Measurements from ENCODE around the gene FGD3. TPM values are rescaled to one million over a fixed set of nuclear protein-coding genes. Genes with fewer than 3 reads are reported as not detected.

Gene FGD3
- total RNA-seq, 2 experiments from 2014 or later, result 57.7 to 58.8 TPM

- intact Hi-C loops (cut with micrococcal nuclease), result no loop called here
- H3K27me3 Mint-ChIP-seq (ENCODE audit: low read depth), result no peaks in the 10 kb centered on the region
- H3K27ac Mint-ChIP-seq, result peak overlapping the region; percentile 58
- DNase-seq, result no peak
- H3K4me3 Mint-ChIP-seq, result no peak overlapping the region
- peaks cover 62% of the 10 kb centered on the region for H3K4me1 Mint-ChIP-seq (ENCODE audit: low read depth)
- H3K9me3 Mint-ChIP-seq, result no peaks in the 10 kb centered on the region
- CTCF ChIA-PET, result no interaction called here
- peaks cover 5% of the 10 kb centered on the region for H3K36me3 Mint-ChIP-seq (ENCODE audit: low read depth)
These were observed 92.1 kb downstream of the FGD3 start for GRCh38 chr9:93039456-93039855.

DNA sequence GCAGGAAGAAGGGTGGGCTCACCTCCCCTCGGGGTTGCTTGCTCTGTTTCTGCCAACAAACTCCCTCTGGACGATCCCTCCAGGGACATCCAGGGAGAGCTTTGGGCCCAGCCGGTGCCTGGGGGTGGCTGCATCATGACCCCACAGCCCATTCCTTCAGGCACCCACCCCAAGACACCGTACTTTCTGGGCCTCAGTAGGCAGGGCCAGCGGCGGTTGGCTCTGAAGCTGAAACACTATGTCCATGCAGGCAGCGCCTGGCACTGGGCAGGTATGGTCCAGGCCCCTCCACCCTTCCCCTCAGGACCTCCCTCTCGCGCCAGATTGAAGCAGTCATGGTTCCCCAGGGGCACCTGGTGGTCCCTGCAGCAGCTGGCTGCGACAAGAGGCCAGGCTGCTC lies 92.7 kb downstream of the FGD3 start:
- H3K27me3 Mint-ChIP-seq (ENCODE audit: low read depth), result no peaks in the 10 kb centered on the region
- CTCF ChIA-PET, result no interaction called here
- intact Hi-C loops (cut with micrococcal nuclease), result loop anchor here (2.0 kb wide), 1 partner anchor 19 kb away; the partner anchor contains the start of gene SUSD3
- H3K36me3 Mint-ChIP-seq (ENCODE audit: low read depth), result peaks cover 5% of the 10 kb centered on the region
- H3K4me3 Mint-ChIP-seq, result no peak overlapping the region
- H3K9me3 Mint-ChIP-seq, result no peaks in the 10 kb centered on the region
- peaks cover 62% of the 10 kb centered on the region for H3K4me1 Mint-ChIP-seq (ENCODE audit: low read depth)
- no peak for DNase-seq
- H3K27ac Mint-ChIP-seq, result peak overlapping the region; percentile 4

DNA sequence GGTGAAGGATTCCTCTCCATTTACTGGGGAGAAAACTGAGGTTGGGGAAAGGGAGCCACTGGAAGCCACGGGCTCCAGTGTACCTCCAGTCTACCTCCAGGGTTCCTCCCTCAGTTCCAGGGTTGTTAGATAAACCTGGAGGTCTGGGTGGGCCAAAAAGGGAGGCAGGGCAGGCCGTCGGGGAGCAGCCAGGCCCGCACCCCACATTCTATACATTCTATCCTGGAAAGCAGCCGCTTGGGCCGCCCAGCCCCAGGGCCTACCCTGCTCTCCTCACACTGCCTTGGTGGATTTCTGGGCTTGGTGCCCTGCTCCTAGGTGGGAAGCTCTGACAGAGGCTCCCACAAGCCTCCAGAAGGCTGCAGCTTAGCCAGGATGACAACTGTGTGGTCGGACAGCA lies 93.1 kb downstream of the FGD3 start:
- Mint-ChIP-seq H3K27me3 (ENCODE audit: low read depth) (no peaks in the 10 kb centered on the region), H3K27ac (no peak overlapping the region), H3K36me3 (ENCODE audit: low read depth) (peaks cover 5% of the 10 kb centered on the region), H3K9me3 (no peaks in the 10 kb centered on the region), H3K4me3 (no peak overlapping the region), H3K4me1 (ENCODE audit: low read depth) (peaks cover 62% of the 10 kb centered on the region)
- intact Hi-C loops (cut with micrococcal nuclease), result loop anchor here (2.0 kb wide), 1 partner anchor 18 kb away; the partner anchor contains the start of gene SUSD3
- CTCF ChIA-PET, result interaction anchor here (0.6 kb wide), 1 partner anchor 35 kb away, joined by 3 read pairs; no protein-coding TSS in a partner anchor
- DNase-seq, result no peak

DNA sequence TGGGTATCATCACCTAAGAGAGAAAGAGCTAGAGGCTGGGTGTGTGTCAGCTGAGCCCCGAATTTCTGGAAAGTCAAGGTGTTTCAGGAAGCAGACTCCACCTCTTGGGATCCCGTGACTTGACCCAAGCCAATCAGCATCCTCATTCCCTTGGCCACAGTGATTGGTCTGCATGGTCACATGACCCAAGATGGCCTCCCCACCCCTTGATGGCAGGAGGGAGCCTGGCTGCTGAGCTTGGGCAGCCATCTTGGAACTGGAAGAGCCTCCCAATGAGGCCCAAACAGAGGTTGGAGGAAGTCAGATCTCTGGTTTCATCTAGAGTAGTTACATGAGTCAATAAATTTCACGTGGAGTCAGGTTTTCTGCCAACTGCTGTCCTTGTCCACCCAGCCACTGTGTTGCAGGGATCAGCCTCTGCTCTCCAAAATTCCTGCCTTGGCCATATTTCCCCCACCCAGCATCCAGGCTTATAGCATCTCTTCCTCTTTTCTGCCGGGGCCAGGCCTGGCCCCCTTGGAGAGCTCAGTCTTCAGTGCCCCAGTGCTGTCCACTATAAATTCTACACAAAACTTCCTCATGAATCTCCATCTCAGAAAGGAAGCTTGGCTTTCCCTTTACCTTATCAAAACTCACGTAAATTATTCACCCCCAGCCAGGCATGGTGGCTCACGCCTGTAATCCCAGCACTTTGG lies 93.9 kb downstream of the FGD3 start:
- Mint-ChIP-seq H3K36me3 (ENCODE audit: low read depth) (no peaks in the 10 kb centered on the region), H3K4me3 (no peak overlapping the region), H3K4me1 (ENCODE audit: low read depth) (peaks cover 56% of the 10 kb centered on the region), H3K27me3 (ENCODE audit: low read depth) (no peaks in the 10 kb centered on the region), H3K9me3 (no peaks in the 10 kb centered on the region), H3K27ac (peak overlapping the region; percentile 67)
- intact Hi-C loops (cut with micrococcal nuclease), result loop anchor here (2.0 kb wide), 1 partner anchor 18 kb away; the partner anchor contains the start of gene SUSD3
- peak; percentile 66 for DNase-seq
- CTCF ChIA-PET, result interaction anchor here (0.6 kb wide), 1 partner anchor 36 kb away, joined by 3 read pairs; no protein-coding TSS in a partner anchor

DNA sequence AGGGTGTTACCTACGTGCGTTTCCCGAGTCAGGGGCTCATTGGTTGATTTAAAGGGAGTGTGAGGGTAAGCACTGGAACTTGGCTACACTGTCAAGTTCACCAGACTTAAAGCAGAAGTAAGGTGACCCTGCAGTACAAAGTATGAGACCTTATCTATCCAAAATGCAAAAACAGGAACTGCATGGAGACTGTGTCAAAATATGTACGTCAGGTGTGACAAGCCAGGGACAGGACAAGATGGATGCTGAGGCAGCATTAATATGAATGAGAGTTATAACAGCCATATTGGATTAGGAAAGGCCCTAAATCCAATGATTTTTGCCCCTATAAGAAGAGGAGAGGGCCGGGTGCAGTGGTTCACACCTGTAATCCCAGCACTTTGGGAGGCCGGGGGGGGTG lies 95.8 kb downstream of the FGD3 start:
- intact Hi-C loops (cut with micrococcal nuclease), result no loop called here
- CTCF ChIA-PET, result no interaction called here

DNA sequence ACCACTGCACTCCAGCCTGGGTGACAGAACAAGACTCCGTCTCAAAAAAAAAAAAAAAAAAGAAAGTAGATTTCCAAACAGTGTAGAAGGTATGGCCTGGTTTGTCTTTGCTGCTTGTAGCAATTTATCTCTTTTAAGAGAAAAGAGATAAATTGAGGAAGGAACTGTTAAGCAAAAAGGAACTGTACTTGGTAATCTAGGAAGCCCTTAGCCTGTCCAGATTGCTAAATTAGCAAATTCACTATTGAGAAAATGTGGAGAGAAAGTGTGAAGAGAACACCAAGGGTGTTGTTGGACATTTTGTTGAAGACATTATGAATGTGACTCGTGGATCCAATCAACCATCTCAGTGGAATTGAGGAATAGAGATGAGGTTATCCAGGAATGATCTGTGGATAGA lies 98.2 kb downstream of the FGD3 start:
- Mint-ChIP-seq H3K36me3 (ENCODE audit: low read depth) (no peaks in the 10 kb centered on the region), H3K27ac (no peak overlapping the region), H3K9me3 (no peaks in the 10 kb centered on the region), H3K4me3 (no peak overlapping the region), H3K27me3 (ENCODE audit: low read depth) (no peaks in the 10 kb centered on the region), H3K4me1 (ENCODE audit: low read depth) (peaks cover 39% of the 10 kb centered on the region)
- CTCF ChIA-PET, result no interaction called here
- DNase-seq, result no peak
- intact Hi-C loops (cut with micrococcal nuclease), result no loop called here

More for the DNA sequence above, 95.8 kb downstream of the FGD3 start:
- Mint-ChIP-seq H3K27me3 (ENCODE audit: low read depth) (no peaks in the 10 kb centered on the region), H3K9me3 (no peaks in the 10 kb centered on the region), H3K4me3 (no peak overlapping the region), H3K27ac (peak overlapping the region; percentile 1), H3K4me1 (ENCODE audit: low read depth) (peaks cover 42% of the 10 kb centered on the region), H3K36me3 (ENCODE audit: low read depth) (no peaks in the 10 kb centered on the region)
- DNase-seq, result no peak

DNA sequence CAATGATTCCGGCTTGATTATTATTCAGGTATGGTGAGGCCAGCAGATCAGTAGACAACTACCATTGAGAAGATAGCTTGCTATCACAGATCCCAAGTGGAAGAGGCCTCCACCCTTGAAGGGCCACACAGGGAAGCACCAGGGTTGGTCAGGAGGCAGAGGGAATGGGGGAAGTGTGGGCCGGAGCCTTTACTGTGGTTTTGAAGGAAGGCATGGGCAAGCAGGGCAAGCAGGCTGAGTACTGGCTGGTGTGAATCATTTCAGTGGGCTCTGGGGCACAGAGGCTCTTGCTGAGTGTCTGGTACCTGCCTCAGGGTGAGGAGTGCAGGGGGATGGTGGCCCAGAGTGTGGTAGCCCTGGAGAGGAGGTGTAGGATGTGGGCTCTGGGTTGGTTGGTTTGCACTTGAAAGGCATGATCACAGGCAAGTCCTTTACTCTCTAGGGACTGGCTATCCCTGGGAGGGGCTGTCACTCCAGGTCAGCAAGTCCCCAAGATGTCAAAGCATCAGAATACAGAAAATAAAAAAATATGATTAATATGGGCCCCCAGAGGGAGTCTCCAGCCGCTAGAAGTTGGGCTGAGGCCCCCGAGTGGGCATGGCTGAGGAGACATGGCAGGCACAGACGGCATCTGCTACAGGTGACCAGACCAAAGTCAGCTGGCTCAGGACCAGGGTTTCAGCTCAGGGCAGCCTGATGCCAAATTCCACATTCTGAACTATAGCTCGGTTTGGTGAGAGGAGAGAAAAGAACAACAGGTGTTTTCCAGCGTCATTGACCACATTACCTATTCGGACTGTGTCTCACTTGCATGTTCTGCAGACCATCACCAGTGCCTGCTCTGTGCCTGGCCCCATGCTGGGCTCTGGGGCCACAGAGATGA lies 101.5 kb downstream of the FGD3 start:
- CTCF ChIA-PET, result interaction anchor here (0.7 to 1.6 kb wide), 3 partner anchors 34 to 45 kb away, joined by 3 to 5 read pairs (median 3); no protein-coding TSS in a partner anchor
- intact Hi-C loops (cut with micrococcal nuclease), result no loop called here
- Mint-ChIP-seq H3K36me3 (ENCODE audit: low read depth) (no peaks in the 10 kb centered on the region), H3K27me3 (ENCODE audit: low read depth) (no peaks in the 10 kb centered on the region), H3K27ac (no peak overlapping the region), H3K4me3 (no peak overlapping the region), H3K4me1 (ENCODE audit: low read depth) (peaks cover 15% of the 10 kb centered on the region), H3K9me3 (no peaks in the 10 kb centered on the region)
- DNase-seq, result no peak

- CTCF ChIA-PET, result interaction anchor here (0.9 kb wide), 1 partner anchor 46 kb away, joined by 5 read pairs; no protein-coding TSS in a partner anchor
- intact Hi-C loops (cut with micrococcal nuclease), result no loop called here
- H3K4me1 Mint-ChIP-seq (ENCODE audit: low read depth), result peaks cover 14% of the 10 kb centered on the region
- H3K27ac Mint-ChIP-seq, result no peak overlapping the region
- H3K9me3 Mint-ChIP-seq, result no peaks in the 10 kb centered on the region
- DNase-seq, result no peak
- H3K36me3 Mint-ChIP-seq (ENCODE audit: low read depth), result no peaks in the 10 kb centered on the region
- H3K4me3 Mint-ChIP-seq, result no peak overlapping the region
- no peaks in the 10 kb centered on the region for H3K27me3 Mint-ChIP-seq (ENCODE audit: low read depth)
These were observed 102.2 kb downstream of the FGD3 start for GRCh38 chr9:93049491-93049890.

- intact Hi-C loops (cut with micrococcal nuclease), result no loop called here
- H3K27ac Mint-ChIP-seq, result no peak overlapping the region
- H3K27me3 Mint-ChIP-seq (ENCODE audit: low read depth), result no peaks in the 10 kb centered on the region
- CTCF ChIA-PET, result no interaction called here
- H3K4me3 Mint-ChIP-seq, result no peak overlapping the region
- H3K4me1 Mint-ChIP-seq (ENCODE audit: low read depth), result peaks cover 17% of the 10 kb centered on the region
- no peaks in the 10 kb centered on the region for H3K36me3 Mint-ChIP-seq (ENCODE audit: low read depth)
- H3K9me3 Mint-ChIP-seq, result no peaks in the 10 kb centered on the region
- DNase-seq, result no peak
These were observed 102.9 kb downstream of the FGD3 start for GRCh38 chr9:93050231-93050630.

DNA sequence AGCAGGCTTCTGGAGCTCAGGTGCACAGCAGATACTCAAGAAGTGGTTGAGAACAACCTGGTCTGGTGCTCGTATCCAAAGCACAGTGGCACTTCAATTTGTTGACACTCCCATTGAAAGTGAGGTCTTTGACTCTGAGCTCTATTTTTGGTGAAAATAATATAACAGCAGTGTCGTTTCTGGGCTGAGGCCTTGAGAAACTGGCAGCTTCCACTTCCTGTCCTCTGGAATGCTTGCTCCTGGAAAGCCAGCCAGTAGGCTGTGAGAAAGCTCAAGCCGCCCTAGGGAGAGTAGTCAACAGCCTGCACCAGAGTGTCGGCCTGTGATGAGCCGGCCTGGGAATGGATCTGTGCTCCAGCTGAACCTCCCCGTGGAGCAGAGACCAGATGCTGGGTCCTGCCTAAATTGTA lies 104.4 kb downstream of the FGD3 start:
- Mint-ChIP-seq H3K9me3 (no peaks in the 10 kb centered on the region), H3K36me3 (ENCODE audit: low read depth) (no peaks in the 10 kb centered on the region), H3K27ac (no peak overlapping the region), H3K4me3 (no peak overlapping the region), H3K27me3 (ENCODE audit: low read depth) (no peaks in the 10 kb centered on the region), H3K4me1 (ENCODE audit: low read depth) (peaks cover 21% of the 10 kb centered on the region)
- no peak for DNase-seq
- intact Hi-C loops (cut with micrococcal nuclease), result no loop called here
- CTCF ChIA-PET, result interaction anchor here (0.8 to 1.7 kb wide), 4 partner anchors 13 to 68 kb away, joined by 3 to 5 read pairs (median 4); no protein-coding TSS in a partner anchor

GRCh38 chr9:93052791-93053540 lies 105.6 kb downstream of the FGD3 start:
- peaks cover 24% of the 10 kb centered on the region for H3K4me1 Mint-ChIP-seq (ENCODE audit: low read depth)
- H3K4me3 Mint-ChIP-seq, result no peak overlapping the region
- no peaks in the 10 kb centered on the region for H3K36me3 Mint-ChIP-seq (ENCODE audit: low read depth)
- no peaks in the 10 kb centered on the region for H3K27me3 Mint-ChIP-seq (ENCODE audit: low read depth)
- CTCF ChIA-PET, result interaction anchor here (0.9 to 1.7 kb wide), 4 partner anchors 12 to 67 kb away, joined by 3 to 5 read pairs (median 4); no protein-coding TSS in a partner anchor
- intact Hi-C loops (cut with micrococcal nuclease), result no loop called here
- H3K9me3 Mint-ChIP-seq, result no peaks in the 10 kb centered on the region
- no peak overlapping the region for H3K27ac Mint-ChIP-seq
- DNase-seq, result no peak
